ENCODE results near the gene NOB1.
A peak's percentile ranks its signal among the peaks of the same experiment; 100 is the strongest.

The NOB1 gene

DNA sequence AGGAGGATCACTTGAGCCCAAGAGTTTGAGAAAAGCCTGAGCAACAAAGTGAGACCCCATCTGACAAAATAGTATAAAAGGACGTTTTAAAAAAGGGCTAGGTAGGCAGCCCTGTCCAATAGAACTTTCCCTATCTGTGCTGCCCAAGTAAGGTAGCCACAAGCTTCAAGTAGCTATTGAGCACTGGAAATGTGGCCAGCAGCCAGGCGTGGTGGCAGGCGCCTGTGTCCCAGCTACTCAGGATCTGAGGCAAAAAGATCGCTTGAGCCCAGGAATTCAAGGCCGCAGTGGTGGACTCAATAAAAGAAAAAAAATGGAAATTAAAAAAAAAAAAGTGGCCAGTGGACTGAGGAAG, 26.8 kb downstream of the NOB1 start:
- TF ChIP-seq, protein P1, sequence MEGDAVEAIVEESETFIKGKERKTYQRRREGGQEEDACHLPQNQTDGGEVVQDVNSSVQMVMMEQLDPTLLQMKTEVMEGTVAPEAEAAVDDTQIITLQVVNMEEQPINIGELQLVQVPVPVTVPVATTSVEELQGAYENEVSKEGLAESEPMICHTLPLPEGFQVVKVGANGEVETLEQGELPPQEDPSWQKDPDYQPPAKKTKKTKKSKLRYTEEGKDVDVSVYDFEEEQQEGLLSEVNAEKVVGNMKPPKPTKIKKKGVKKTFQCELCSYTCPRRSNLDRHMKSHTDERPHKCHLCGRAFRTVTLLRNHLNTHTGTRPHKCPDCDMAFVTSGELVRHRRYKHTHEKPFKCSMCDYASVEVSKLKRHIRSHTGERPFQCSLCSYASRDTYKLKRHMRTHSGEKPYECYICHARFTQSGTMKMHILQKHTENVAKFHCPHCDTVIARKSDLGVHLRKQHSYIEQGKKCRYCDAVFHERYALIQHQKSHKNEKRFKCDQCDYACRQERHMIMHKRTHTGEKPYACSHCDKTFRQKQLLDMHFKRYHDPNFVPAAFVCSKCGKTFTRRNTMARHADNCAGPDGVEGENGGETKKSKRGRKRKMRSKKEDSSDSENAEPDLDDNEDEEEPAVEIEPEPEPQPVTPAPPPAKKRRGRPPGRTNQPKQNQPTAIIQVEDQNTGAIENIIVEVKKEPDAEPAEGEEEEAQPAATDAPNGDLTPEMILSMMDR (IDR thresholded peaks at IDR 0.05): no peak
- no peak for DNase-seq (ENCODE audit: low spot score)
- Histone ChIP-seq H3K4me3 (no peak overlapping the region), H3K27ac (peak overlapping the region; percentile 77 to 88)

DNA sequence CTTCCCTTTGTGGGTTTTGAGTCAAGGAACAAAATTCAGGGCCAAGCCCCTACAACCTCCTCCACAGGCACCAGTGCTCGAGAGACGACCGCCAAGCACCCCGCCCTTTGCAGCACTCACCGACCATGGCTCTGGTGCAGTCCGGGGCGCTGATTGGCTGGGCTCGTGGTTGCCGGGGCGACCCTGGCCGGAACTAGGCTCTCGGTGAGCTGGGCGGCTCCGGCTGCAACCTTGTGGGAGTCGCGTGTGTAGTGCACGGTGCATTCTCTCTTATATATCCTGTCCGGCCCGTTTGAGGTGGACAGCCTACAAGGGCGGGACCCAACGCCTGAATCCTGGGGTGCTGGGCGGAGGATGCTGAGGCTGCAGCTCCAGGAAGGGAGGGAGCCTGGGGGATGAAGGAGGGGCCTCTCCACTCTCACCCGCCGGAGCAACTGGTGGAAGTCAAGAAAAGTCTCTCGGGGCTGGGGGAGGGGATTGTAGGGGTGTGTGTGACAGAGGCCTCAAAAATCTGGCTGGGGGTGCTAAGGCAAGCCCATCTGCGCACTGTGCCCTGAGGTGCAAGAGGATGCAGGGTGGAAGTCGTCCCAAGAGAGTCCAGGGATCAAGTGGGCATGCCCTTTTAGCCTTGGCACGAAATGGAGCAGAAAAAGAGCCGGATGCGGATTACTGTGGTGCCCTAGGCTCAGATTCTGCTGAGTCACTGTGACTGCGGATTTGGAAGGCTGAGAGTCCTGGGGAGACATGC, 28.2 kb downstream of the NOB1 start, which contains the start of gene NQO1:
Gene NQO1, minus strand, starts transcription at position 248 of the 748 bp plus-strand sequence. Its CDS starts 121 bp downstream, at position 127.
- Histone ChIP-seq H3K27ac (peak within 1 kb of the TSS; percentile 77 to 88), H3K4me3 (peak within 1 kb of the TSS; percentile 77)
- DNase-seq (ENCODE audit: low spot score): peak; percentile 96
- TF ChIP-seq, protein P1 (IDR thresholded peaks at IDR 0.05): no peak

DNA sequence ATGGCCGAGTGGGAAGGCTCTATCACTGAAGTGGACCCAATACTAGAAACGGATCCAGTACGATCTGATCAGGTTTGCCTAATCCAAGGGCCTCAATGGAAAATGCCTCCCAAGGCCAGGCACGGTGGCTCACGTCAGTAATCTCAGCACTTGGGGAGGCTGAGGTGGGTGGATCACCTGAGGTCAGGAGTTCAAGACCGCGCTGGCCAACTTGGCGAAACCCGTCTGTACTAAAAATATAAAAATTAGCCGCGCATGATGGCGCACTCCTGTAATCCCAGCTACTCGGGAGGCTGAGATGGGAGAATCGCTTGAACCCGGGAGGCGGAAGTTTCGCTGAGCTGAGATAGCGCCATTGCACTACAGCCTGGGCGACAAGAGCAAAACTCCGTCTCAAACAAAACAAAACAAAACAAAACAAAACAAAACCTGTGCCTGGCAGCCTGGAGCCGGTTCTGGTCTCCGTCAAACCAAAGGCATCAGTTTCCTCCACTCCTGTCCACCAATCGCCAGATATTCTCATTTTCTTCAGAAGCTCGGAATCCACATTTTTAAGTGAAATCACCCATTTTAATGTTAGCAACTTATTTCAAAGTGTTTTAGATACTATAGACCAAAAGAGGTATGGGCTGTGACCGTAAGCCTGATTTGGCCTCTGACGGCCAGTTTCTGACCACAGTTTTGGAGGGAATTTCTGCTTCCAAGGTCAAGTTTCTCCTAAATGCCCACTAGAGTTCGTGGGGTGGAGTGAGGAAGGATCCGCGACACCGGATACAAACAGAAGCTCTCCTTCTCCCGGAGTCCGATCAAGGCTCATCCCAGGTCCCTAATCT, 29.0 kb downstream of the NOB1 start:
- peak overlapping the region; percentile 77 to 88 for H3K27ac ChIP-seq
- TF ChIP-seq, protein P1 (IDR thresholded peaks at IDR 0.05): no peak
- no peak for DNase-seq (ENCODE audit: low spot score)

DNA sequence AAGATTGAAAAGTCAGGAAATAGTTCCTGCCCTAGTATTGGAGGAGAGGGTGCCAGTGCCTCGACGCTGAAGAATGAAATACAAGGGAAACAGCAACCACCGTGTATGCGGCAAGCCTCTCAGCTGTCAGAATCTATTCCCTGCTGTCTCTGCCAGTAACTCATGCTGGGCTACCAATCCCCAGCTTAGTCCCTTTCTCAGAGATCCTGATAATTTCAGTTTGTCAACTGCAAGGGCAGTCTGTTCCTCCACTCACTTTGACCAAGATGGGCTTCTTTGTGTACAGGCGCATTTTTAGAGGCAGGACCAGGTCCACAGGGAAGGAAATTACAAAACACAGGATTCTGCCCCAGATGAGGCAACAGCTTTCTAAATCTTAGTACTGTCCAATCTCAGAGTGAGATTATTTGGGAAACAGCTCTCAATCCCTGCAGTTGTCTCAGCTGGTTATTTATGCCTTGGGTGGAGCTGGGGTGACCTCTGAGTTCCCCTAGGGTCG, 29.7 kb downstream of the NOB1 start:
- H3K4me3 ChIP-seq: peak overlapping the region; percentile 77
- H3K27ac ChIP-seq: peak overlapping the region in 1 of 2 donors; percentile 88
- DNase-seq (ENCODE audit: low spot score): no peak
- TF ChIP-seq, protein P1 (IDR thresholded peaks at IDR 0.05): no peak

More for the DNA sequence above, 29.0 kb downstream of the NOB1 start:
- H3K4me3 ChIP-seq: peak overlapping the region; percentile 77

DNA sequence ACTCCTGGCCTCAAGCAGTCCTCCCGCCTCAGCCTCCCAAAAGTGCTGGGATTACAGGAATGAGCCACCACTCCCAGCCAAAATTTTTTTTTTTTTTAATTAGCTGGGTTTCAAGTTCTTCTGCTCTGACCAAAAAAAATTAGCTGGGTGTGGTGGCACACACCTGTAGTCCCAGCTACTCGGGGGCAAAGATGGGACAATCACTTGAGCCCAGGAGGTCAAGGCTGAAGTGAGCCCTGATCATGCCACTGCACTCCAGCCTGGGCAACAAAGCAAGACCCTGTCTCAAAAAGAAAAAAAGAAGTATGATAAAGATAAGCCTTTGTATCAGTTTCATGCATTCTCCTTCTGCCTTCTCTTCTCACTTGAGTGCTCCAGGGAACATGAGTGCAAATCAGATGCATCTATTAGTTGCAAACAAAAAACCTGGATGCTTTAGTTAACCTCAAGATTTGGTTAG, 30.3 kb downstream of the NOB1 start:
- H3K27ac ChIP-seq: peak overlapping the region in 1 of 2 donors; percentile 88
- TF ChIP-seq, protein P1 (IDR thresholded peaks at IDR 0.05): no peak
- H3K4me3 ChIP-seq: peak overlapping the region; percentile 77
- DNase-seq (ENCODE audit: low spot score): peak; percentile 24

DNA sequence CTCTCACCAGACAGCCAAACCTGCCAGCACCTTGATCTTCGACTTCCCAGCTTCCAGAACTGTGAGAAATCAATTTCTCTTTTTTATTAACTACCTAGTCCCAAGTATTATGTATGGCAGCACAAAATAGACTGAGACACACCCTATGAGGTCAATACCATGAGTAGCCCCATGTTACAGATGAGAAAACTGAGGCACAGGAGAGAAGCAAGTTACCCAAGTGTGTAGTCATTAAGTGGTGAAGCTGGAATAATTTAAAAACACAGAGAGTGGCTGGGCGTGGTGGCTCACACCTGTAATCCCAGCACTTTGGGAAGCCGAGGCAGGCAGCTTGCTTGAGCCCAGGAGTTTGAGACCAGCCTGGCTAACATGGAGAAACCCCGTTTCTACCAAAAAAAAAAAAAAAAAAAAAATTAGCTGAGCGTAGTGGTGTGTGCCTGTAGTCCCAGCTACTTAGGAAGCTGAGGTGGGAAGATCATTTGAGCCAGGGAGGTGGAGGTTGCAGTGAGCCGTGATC, 33.2 kb downstream of the NOB1 start:
- TF ChIP-seq, protein P1 (IDR thresholded peaks at IDR 0.05): no peak
- no peak overlapping the region for H3K4me3 ChIP-seq
- DNase-seq (ENCODE audit: low spot score): no peak
- H3K27ac ChIP-seq: no peak overlapping the region

Measured in coronary artery (tissue), 2 donors.